GM19043 (cell line): ENCODE data around the gene PPP1R9B.

Experiments used
- ATAC-seq: cut with Tn5 transposase; IDR thresholded peaks from one replicate; pipeline ENCODE4 v1.9.1; 2021; ENCODE audit warnings: low read depth; ENCODE audit not compliant: unreplicated experiment

PPP1R9B gene

DNA sequence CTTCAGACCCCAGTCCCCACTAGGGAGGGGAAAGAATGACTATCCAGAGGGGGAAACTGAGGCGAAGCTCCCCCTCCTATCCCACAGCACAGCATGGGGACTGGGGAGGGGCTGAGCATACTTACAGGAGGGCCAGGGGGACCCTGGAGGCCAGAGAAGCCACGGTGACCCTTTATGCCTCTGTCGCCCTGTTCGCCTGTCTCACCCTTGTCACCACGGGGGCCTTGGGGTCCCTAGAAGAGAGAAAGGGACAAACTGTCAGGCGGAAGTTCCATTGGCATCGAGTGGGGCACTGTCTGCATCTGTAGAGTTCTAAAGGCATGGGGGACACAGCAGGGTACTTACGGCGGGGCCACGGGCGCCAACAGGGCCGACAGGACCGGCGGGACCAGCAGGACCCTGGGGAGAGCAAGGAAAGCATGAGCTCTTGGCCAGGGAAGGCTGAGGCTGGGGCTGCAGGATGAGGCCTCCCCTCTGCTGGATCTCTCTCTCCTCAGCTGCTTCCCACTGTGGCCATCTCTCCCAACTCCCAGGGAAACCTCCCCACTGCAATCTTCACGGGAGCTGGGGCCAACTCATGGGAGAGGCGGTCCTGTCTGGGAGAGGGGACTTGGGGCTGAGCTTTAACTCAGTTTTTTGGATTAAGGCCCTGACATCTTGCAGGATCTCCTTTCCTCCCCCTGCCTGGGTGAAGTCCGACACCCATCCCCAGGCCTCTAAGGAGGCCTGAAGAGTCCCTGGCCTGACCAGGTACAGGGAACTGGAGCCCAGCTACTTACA is 37.5 kb upstream of the PPP1R9B start:
- ATAC-seq, result no peak

DNA sequence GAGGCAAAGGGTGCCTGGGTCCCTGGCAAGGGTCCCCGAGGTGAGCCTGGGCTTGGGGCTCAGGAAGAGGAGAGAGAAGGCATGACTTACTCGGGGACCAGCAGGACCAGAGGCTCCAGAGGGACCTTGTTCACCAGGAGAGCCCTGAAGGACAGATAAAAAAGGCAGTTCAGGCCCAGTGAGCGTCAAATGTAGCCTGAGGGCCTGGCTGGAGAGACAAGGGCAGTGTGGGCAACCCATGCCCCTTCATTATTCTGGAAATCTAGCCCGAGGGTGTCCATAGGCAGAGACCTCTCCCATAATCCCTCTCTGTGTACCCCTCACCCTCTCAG is 36.9 kb upstream of the PPP1R9B start:
- ATAC-seq, result no peak

DNA sequence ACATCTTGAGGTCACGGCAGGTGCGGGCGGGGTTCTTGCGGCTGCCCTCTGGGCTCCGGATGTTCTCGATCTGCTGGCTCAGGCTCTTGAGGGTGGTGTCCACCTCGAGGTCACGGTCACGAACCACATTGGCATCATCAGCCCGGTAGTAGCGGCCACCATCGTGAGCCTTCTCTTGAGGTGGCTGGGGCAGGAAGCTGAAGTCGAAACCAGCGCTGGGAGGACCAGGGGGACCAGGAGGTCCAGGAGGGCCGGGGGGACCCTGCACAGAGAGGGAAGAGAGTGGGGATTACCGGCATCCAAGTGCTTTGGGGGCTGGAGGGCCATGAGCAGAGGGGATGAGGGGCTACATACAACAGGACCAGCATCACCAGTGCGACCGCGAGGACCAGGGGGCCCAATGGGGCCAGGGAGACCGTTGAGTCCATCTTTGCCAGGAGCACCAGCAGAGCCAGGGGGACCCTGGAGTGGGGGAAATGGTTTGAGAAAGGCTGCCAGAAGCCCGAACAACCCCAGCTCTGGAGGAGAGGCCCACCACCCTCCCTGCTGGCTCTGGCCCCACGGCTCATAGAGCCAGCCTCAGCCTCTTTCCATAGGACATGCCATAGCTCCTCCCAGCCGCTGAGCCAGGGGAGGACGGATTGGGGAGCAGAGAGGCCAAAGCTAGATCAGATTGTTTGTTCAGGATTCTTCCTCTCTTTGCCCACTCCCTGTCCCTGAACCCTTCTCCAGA is 36.4 kb upstream of the PPP1R9B start:
- ATAC-seq, result no peak

DNA sequence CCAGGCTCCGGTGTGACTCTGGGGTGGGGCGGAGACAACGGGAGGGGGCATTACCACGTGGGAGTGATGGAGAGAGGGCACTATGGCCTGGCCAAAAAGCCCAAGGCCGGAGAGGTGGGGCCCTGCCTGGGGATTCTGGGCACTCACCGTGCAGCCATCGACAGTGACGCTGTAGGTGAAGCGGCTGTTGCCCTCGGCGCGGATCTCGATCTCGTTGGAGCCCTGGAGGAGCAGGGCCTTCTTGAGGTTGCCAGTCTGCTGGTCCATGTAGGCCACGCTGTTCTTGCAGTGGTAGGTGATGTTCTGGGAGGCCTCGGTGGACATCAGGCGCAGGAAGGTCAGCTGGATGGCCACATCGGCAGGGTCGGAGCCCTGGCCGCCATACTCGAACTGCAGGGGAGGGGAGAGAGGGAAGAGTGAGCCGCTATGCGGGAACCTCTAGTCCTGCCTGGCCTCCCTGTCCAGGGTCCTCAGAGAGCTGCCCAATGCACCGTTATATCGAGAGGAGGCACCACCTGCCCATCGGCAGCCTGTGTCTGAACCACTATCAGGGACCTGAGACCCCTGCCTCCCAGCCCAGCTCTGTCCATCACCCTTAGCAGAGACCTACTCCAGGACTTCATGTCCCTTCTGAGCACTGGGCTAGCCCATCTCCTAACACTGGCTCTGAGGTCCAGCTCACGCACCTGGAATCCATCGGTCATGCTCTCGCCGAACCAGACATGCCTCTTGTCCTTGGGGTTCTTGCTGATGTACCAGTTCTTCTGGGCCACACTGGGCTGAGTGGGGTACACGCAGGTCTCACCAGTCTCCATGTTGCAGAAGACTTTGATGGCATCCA is 35.4 kb upstream of the PPP1R9B start:
- ATAC-seq, result no peak

DNA sequence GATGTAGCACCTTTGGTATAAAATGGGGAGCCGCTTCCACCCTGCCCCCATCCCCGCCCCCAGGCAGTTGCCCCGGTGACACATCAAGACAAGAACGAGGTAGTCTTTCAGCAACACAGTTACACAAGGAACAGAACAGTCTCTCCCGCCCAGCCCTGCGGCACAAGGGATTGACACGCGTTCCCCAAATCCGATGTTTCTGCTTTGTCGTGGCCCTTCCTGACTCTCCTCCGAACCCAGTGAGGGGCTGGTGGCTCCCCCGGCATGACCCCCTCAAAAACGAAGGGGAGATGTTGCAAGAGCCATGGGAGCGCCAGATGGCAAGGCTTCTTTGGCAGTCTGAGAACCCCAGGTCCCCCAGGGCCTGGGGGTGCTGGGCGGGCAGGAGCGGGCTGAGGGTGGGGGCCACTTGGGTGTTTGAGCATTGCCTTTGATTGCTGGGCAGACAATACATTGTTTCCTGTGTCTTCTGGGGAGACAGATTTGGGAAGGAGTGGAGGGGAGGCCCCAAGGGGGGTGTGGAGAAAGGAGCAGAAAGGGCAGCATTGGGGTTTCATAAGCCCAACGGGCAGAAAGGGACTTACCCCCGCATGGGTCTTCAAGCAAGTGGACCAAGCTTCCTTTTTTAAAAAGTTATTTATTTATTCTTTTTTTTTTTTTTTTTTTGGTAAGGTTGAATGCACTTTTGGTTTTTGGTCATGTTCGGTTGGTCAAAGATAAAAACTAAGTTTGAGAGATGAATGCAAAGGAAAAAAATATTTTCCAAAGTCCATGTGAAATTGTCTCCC is 34.3 kb upstream of the PPP1R9B start:
- ATAC-seq, result no peak

DNA sequence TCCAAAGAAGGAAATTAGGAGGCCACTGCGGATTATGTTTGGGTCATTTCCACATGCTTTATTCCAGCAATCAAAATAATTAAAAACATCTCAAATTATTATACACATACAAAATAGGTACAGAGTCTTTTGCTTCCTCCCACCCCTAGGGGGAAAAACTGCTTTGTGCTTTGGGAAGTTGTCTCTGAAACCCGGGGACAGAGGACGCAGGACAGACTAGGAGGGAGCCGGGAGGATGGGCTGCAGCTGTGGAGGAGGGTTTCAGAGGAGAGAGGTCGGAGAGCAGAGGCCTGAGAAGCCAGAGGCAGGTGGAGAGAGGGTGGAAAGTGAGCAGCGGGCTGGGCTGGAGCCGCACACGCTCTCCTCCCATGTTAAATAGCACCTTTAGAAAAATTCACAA is 33.6 kb upstream of the PPP1R9B start:
- ATAC-seq, result no peak

DNA sequence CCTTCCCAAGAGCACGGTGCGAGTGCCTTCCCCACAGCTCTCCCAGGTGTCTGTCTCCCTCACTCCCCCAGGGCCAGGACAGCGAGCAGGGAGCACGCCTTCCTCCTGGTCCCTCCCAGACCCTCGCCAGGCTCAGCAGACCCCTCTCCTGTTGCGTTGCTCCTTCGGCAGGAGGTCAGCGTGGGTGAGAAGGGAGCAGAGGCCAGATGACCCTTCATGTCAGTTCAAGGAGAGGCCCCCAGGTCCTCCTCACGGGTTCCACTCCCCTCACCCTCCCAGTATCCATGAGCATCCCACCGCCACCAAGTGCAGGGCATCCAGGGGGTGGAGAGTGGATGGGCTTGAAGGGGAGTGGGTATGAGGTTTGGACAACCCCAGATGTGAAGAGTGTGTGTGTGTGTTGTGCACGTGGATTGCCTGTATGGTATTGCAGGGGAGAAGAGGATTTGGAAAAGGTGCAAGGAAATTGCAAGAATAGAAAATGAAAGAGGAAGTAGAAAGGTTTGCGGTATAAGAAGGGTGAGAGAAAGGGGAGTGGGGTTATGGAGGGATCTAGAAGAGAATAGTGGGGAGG is 33.0 kb upstream of the PPP1R9B start:
- ATAC-seq, result no peak

DNA sequence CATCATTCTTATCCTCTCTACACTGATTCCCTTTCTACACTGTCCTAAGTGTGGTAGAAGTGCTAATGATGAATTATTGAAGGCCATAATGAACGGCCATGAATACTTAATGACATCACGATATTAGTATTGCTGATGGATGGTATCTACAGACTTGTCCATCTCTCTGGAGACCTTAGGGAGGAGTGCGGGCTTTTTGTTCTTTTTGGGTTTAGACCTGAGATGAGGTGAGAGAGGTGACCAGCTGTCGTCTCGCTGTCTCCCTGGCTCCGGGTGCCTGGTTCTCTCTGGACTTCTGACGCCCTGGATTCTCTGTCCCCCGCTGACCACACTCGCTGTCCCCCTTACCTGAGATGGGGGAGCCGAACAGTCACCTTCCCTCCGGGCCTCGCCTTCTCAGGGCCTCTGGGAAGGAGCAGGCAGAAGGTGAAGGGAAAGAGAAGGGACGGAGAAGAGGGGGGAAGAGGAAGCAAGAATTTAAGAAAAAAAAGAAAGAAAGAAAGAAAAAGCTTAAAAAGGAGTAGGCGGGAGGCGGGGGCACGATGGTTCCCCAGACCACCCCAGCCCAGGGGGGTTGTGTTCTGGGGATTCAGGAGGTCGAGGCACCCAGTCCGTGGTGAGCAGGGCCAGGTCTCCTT is 32.4 kb upstream of the PPP1R9B start:
- no peak for ATAC-seq

DNA sequence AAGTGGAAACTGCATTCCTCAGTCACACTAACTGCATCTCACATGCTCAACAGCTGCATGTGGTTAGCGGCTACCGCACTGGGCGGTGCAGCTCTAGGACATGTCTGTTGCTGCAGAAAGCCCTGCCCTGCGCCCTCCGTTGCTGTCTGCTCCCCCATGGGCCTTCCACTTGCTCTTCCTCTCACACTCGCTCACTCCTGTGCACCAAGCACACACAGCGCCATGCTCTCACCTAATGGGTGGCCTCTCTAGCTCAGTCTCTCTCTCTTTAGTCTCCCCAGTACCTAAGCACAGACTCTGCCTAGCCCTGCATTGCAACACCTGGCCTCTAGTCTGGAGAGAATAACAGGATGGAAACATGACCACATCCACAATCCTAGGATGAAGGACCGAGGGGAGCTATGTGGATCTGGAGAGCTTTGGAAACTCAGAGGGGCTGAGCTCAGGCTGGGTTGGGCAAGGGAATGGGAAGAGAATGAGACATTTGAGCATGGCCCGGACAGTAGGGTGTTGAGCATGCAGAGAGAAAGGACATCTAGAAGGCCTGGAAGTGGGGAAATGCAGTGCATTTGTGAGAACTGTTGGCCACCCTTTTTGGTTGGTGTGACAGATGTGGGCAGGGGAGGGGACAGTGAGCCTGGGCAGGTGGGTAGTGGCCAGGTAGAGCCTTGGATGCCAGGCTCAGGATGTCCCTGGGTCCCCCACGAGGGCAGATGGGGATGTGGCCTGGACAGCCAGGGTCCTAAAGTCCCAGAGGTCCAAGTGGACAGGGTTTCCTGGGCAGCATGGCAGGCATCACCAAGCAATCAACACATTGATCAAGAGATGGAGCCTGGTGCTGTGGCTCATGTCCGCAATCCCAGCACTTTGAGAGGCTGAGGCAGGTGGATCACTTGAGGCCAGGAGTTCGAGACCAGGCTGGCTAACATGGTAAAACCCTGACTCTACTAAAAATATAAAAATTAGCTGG is 31.4 kb upstream of the PPP1R9B start:
- no peak for ATAC-seq

DNA sequence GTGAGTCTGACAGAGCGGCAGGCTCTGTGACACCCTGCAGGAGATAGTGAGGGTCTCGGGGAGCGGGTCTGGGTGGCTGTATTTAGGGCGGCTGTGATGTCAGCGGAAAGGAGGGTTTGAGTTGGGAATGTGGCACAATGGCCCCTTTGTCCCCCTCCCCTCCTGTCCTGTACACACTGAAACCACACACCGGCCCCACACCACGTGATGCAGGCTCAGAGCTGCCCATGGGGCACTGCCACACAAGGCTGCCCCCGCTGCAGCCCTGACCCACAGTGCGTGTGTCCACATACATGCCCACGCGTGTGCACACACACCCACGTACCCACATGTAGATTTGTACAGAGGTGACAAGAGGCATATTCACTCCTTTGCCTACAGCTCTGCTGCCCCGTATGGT is 30.7 kb upstream of the PPP1R9B start:
- ATAC-seq, result no peak

DNA sequence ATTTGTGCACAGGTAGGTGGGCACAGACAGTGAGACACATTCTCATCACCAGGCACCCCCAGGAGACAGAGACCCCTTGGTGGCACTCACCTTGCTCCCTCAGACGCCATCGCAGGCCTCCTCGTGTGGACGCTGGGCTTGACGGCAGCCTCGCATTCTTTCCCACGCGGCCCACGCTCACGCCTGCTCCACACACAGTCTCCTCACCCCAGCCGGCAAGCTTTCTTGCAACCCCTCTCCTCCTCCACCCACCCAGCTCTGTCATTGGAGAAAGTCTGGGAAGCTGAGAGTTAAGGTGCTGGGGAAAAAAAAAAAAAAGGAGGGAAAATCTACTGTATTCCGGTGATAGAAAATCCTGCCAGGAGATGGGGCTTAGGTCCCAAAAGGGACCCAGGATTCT is 30.1 kb upstream of the PPP1R9B start:
- no peak for ATAC-seq

DNA sequence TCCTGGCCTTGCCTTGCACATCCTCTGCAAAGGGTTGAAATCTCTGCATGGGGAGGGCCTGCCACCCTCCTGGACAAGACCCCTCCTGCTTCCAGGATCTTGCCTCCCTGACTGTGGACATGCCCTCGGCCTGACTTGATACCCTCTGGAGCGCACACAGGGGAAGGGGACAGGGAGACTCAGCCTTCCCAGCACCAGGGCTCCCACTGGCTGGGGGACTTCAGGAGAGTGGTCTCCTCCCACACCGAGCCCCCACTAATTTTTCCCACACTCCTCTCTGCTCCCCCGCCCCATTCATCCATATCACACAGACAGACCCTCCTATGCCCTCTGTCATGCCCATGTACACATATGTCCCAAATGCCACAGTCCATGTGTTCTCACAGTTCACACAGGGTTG is 29.6 kb upstream of the PPP1R9B start:
- no peak for ATAC-seq

DNA sequence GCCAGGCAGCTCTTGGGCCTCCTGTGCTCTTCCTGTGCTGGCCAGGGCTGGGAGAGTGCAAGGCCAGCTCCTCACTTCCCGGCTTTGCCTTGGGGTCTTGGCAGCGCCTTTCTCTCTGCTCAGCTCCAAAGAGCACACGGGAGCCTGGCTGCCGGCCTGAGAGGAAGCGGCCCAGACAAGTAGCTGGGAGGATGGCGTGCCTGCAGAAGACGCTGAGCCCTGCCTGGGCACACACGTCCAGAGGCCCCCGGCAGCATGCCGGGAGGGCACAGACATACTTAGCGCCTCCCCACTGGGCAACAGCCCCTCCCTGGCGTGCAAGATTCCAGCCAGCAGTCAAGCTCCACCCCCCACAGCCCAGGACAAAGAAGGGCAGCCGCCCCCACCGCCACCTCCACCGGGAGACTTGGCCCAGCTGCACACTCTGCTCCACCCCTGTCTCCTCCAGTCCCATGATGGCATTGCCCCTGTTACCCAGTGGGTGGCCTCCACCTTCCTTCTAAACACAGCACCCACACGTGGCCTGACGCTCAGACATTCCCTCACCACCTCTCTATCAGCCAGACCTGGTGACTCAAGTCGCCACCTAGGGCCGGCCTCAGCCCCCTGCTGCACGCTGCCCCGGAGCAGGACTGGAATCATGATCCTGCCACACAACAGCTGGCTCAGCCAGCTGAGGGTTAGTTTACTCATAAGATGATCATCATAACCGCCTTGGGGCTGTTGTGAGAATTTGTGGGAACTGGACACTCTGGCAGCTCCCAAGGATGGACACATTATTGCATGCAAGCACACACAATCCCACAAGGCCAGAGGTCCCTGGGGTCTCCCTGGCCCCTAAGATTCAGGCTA is 27.7 kb upstream of the PPP1R9B start:
- peak; percentile 55 for ATAC-seq

DNA sequence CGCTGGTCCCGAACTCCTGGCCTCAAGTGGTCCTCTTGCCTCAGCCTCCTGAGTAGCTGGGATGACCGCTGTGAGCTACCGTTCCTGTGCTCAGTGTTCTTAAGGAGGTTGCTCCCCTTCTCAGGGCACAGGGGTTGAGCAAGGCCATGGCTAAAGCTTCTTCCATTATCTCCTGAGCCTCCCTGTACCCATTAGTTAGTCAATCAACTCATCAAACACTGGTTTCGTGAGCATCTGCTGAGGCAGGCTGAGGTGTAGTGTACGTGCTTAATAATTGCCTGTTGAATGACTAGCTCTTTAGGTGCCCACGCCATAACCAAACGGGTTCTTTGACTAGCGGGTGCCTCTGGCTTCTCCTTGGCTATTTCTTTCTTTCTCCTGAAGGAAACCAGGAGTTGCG is 27.0 kb upstream of the PPP1R9B start:
- no peak for ATAC-seq

DNA sequence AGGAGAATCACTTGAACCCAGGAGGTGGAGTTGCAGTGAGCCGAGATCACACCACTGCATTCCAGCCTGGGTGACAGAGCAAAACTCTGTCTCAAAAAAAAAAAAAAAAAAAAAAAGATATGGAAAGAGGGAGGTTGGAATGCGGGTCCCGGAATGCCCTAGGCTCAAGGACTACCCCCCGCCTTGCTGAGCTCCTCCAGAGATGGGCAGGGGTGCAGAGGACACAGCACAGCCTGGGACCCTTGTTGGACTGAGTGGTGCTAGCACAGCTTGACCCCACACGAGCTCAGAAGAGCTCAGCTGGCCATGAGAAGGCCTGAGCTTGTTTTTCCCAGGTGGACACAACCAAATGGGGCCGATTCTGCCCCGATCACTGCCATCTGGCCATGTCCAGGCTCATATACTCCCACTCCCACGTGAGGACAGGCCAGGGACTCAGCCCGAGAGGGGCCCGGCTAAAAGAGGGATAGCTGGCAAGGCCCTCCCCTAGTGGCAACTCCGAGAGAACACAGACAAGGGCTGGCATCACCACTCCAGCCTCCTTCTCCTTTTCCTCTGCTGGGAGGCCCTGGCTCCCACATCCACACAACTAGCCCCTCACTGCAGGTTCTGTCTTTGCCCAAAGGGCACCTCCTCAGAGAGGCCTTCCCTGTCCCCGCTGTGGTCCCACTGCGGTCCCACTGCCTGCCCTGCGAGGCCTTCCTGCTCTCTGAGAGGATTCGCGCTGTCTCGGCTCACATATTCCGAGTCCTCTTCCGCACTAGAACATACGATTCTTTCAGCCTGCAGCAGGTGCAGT is 26.3 kb upstream of the PPP1R9B start:
- ATAC-seq, result no peak

DNA sequence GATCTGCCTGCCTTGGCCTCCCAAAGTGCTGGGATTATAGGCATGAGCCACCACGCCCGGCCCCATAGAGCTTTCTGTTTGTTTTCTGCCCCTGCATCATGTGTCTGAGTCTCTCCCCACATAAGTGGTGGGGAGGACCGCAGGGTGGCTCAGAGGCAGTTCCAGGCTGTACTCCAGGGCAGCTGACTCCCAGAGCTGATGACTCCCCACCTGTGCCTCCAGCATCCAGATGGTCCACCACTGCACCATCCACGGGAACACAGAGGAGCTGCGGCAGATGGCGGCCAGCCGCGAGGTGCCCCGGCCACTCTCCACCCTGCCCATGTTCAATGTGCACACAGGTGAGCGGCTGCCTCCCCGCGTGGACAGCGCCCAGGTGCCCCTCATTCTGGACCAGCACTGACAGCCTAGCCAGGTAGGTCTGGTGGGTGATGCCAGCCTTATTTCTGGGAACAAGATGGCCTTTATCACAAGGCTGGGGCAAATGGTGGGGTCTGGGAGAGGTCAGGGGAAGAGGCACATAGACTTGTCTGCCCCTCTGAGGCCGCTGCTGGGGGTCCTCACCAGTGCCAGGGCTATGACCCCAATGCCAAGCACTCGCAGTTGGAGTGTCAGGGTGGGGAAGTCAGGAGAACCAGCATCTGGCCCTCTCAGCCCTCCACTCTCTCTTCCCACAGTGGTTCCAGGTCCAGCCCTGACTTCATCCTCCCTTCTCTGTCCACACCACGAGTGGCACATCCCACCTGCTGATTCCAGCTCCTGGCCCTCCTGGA is 24.7 kb upstream of the PPP1R9B start:
- no peak for ATAC-seq
